ENCODE data around the gene PTPRCAP. TPM values are rescaled to one million over a fixed set of nuclear protein-coding genes. Genes with fewer than 3 reads are reported as not detected.

Gene PTPRCAP
- total RNA-seq, 1 experiment from 2014 or later: 0.15 TPM

GRCh38 chr11:67433536-67434394, 3.7 kb downstream of the PTPRCAP start:
- no peak overlapping the region for H3K9ac ChIP-seq (ENCODE audit: low read length)
- intact Hi-C loops (cut with micrococcal nuclease): no loop called here

GRCh38 chr11:67432655-67433349, 4.7 kb downstream of the PTPRCAP start:
- H3K27me3 ChIP-seq (ENCODE audit: low read length): no peaks in the 10 kb centered on the region
- intact Hi-C loops (cut with micrococcal nuclease): no loop called here
- ChIA-PET POLR2A (ENCODE audit: unreplicated experiment) (no interaction called here), CTCF (no interaction called here)
- H3K9me3 ChIP-seq (ENCODE audit: low read length): no peaks in the 10 kb centered on the region
- TF ChIP-seq EZH2phosphoT487 (IDR thresholded peaks at IDR 0.05; ENCODE audit: borderline replicate concordance, low read length): no peak
- no peak for TF ChIP-seq EZH2 (IDR thresholded peaks at IDR 0.05; ENCODE audit: low read length, unreplicated experiment)
- no peak for TF ChIP-seq CTCF (conservative IDR thresholded peaks at IDR 0.05; ENCODE audit: low read depth, low read length)
- H3K9ac ChIP-seq (ENCODE audit: low read length): no peak overlapping the region
- no peak overlapping the region for H3K27ac ChIP-seq (ENCODE audit: low read length)
- H3K4me3 ChIP-seq (ENCODE audit: low read length): no peak overlapping the region
- H3K9me2 ChIP-seq (replicated peaks; ENCODE audit: low read length): no peaks in the 10 kb centered on the region
- ATAC-seq (no peak), DNase-seq (no peak)
- peaks cover 34% of the 10 kb centered on the region for H3K79me2 ChIP-seq (ENCODE audit: low read length)
- peaks cover 10% of the 10 kb centered on the region for H3K4me1 ChIP-seq (ENCODE audit: insufficient read depth, low read length)
- no TSS peak for BruUV-seq (replicated peaks)
- peaks cover 46% of the 10 kb centered on the region for H3K36me3 ChIP-seq (ENCODE audit: low read depth, low read length)
- peaks cover 4% of the 10 kb centered on the region for H3F3A ChIP-seq (ENCODE audit: low read length, unreplicated experiment)
- no peaks in the 10 kb centered on the region for H4K20me1 ChIP-seq (ENCODE audit: low read length)
- H3K4me2 ChIP-seq (ENCODE audit: low read length): no peak overlapping the region
- no peak overlapping the region for H2AFZ ChIP-seq (ENCODE audit: low read length)

More at GRCh38 chr11:67433536-67434394, 3.7 kb downstream of the PTPRCAP start:
- DNase-seq: no peak
- peaks cover 10% of the 10 kb centered on the region for H3K4me1 ChIP-seq (ENCODE audit: insufficient read depth, low read length)
- ATAC-seq: no peak
- no peak overlapping the region for H3K4me3 ChIP-seq (ENCODE audit: low read length)
- no peaks in the 10 kb centered on the region for H3K9me3 ChIP-seq (ENCODE audit: low read length)
- no peaks in the 10 kb centered on the region for H3K9me2 ChIP-seq (replicated peaks; ENCODE audit: low read length)
- H2AFZ ChIP-seq (ENCODE audit: low read length): no peak overlapping the region
- TF ChIP-seq CTCF (conservative IDR thresholded peaks at IDR 0.05; ENCODE audit: low read depth, low read length) (no peak), EZH2phosphoT487 (IDR thresholded peaks at IDR 0.05; ENCODE audit: borderline replicate concordance, low read length) (no peak), EZH2 (IDR thresholded peaks at IDR 0.05; ENCODE audit: low read length, unreplicated experiment) (no peak)
- peaks cover 4% of the 10 kb centered on the region for H3F3A ChIP-seq (ENCODE audit: low read length, unreplicated experiment)
- peaks cover 28% of the 10 kb centered on the region for H3K79me2 ChIP-seq (ENCODE audit: low read length)
- CTCF ChIA-PET: no interaction called here
- no peak overlapping the region for H3K4me2 ChIP-seq (ENCODE audit: low read length)
- peaks cover 49% of the 10 kb centered on the region for H3K36me3 ChIP-seq (ENCODE audit: low read depth, low read length)
- H3K27ac ChIP-seq (ENCODE audit: low read length): no peak overlapping the region
- POLR2A ChIA-PET (ENCODE audit: unreplicated experiment): no interaction called here
- no peaks in the 10 kb centered on the region for H3K27me3 ChIP-seq (ENCODE audit: low read length)
- no TSS peak for BruUV-seq (replicated peaks)
- H4K20me1 ChIP-seq (ENCODE audit: low read length): no peaks in the 10 kb centered on the region
